Activated CD8-positive, alpha-beta memory T cell treated with anti-CD3 and anti-CD28 coated beads, Interleukin-2, amount 50 U/mL, for 48 hours (primary cell): Measurements from ENCODE around the gene OSBPL8.

Experiments
- DNase-seq: peaks from one replicate; pipeline ENCODE4 v3.0.0-alpha.2; 2020

OSBPL8 gene

DNA sequence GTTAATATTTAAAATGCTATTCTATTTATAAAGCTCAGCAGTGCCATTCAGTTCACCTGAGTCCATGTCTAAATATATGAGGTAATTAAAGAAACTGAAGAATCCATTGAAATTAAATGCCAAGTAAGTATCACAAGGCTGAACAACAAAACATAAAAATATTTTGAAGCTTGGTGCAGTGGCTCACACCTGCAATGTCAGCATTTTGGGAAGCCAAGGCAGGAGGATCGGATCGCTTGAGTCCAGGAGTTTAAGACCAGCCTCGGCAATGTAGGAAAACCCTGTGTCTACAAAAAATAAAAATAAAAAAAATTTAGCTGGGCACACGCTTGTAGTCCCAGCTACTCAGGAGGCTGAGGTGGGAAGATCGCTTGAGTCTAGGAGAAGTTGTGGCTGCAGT lies 101.8 kb downstream of the OSBPL8 start:
- no peak for DNase-seq

DNA sequence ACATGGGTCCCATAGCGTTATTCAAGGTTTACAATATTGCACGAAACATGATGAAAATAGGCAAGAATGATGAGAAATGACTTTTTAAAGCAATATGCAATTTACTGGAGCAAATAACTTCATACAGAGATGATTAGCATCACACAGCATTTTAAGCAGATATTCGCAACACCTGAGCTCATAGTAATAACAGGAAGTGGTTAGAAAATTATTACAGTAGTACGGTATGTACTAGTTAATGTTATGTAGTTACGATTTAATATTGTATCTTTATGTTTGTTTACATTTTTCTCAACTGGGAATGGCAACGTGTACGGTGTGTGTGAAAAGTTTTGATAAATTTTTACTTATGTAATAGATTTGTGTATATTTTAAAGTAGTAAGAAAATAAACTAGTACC lies 102.6 kb downstream of the OSBPL8 start:
- DNase-seq, result no peak

DNA sequence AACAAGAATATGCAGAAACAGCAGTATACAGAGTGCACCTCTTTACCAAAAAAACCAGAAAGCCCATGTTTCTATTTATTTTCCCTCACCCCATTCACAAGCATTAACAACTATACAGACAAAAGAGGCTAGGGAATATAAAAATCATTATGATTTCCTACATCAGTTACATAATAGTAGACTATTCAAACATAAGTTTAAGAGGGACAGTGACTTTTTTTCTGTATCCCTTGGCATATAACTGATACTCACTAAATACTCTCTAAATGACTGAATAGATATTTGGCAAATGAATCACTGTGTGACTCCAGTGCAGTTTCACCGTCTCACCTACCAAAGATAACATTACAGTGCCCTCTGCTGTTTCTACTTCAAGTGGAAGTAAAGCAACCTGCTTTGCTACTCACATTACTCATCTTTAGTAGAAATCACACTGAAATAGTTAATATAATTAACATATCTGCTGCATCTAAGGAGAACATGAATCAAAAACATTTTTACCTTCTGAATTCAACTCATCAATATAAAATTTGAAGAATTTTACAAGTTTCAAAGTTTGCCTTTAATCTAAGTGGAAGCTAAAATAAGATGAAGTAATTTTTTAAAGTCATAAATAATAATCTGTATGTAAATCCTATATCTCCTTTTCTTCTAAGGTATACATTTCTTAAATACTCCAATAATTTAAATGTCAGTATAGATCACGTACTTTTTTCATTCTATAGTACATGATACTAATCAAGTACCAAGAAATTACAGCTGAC lies 103.8 kb downstream of the OSBPL8 start:
- DNase-seq, result no peak

DNA sequence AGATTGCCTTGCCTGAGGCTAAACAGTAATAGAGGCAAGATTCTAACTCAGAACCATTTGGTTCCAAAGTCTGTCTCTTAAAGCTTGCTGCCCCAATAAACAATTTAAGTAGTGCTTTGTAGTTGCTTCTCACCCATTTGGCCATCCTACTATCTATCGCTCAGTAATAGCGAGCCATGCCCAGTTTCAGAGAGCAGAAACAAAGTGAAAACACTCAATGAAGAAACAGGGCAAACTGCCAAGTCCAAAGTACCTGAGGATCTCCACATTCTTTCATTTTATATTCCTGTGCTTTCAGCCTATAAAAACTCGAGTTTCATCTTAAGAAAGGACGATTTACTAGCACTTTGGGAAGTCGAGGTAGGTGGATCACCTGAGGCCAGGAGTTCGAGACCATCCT lies 108.0 kb downstream of the OSBPL8 start:
- no peak for DNase-seq

GRCh38 chr12:76450690-76451089 lies 108.9 kb downstream of the OSBPL8 start:
- no peak for DNase-seq

DNA sequence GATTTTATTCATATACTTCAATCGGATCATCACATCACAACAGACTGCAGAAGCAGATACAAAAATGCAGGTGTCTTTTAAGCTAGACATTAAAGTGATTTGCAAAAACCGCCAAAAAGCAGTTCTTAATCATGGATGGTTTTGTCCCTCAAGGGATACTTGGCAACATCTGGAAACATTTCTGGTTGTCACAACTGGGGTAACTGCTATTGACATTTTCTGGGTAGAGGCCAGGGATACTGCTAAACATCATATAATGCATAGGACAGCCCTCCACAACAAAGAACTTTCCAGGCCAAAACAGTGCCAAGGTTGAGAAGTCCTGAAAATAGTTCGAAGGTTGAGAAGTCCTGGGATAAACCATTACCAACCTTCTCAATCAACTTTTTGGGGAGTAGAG lies 109.6 kb downstream of the OSBPL8 start:
- DNase-seq, result no peak

DNA sequence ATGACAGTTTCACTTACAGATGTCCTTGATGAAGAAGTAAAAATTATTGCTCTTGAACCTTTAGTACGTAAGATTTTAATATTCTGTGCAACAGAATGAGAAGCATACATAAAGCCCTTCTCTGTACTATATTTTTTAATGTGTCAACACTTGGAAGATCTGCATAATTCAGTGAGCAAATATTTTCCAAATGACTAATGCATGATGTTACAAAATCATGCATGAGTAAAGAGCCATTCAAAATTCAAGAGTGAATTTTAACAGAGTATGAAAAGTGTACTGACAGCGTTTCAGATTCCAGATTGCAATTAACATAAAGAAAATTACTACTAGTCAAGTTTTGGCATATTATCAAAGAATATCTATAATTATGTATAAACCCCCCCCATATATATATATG lies 110.0 kb downstream of the OSBPL8 start:
- no peak for DNase-seq

GRCh38 chr12:76449016-76449415 lies 110.6 kb downstream of the OSBPL8 start:
- no peak for DNase-seq

DNA sequence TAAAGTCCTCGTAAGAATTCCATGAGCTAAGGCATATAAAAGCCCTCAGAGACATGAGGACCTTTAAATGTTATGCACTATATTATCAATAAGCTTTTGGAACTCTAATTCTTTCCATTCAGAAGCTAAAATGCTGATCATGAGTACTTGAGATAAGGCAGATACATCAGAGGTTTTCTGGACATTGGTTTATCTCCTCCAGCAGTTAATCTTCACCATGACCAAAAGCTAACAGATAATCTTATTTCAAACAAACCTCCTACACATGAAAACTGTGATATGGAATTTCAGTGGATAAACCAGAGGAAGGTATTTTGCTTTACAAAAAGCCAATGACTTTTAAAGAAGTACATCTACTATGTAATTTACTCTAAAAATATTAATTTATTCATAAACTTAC lies 113.5 kb downstream of the OSBPL8 start:
- DNase-seq, result no peak

GRCh38 chr12:76445462-76445861 lies 114.1 kb downstream of the OSBPL8 start:
- no peak for DNase-seq

- DNase-seq, result no peak
Observed at GRCh38 chr12:76444408-76444984, 115.1 kb downstream of the OSBPL8 start.

- no peak for DNase-seq
Observed at GRCh38 chr12:76441016-76441415, 118.6 kb downstream of the OSBPL8 start.

DNA sequence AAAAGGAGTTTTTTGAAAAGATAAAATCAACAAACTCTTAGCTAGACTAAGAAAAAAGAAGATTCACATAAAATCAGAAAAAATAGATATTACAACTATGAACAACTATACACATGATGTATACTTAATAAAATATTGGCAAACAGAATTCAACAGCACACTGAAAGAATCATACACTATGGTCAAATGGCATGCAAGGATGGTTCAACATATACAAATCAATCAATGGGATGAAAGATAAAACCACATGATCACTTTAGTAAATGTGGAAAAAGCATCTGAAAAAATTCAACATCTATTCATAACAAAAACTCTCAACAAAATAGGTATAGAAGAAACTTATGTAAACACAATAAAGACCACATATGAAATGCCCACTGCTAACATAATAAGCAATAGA lies 126.8 kb downstream of the OSBPL8 start:
- no peak for DNase-seq

DNA sequence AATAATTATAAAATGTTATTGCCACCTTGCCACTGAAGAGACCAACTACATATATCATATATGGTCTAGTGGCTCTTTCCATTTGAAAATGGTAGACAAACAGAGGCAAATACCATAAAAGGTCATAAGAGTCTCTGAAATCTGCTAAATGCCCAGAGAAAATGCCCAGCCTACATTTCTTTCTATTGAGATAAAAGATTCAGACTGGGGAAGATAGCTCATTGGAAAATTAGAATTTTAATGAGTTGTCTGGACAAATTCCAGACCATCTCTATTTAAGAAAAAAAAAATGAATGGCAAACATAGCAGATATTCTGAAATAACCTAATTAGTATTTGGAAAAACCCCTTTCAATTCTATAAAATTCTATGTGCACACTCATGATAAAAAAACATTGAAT lies 131.5 kb downstream of the OSBPL8 start:
- no peak for DNase-seq

GRCh38 chr12:76426160-76426559 lies 133.4 kb downstream of the OSBPL8 start:
- DNase-seq, result no peak

GRCh38 chr12:76424941-76425340 lies 134.6 kb downstream of the OSBPL8 start:
- no peak for DNase-seq

DNA sequence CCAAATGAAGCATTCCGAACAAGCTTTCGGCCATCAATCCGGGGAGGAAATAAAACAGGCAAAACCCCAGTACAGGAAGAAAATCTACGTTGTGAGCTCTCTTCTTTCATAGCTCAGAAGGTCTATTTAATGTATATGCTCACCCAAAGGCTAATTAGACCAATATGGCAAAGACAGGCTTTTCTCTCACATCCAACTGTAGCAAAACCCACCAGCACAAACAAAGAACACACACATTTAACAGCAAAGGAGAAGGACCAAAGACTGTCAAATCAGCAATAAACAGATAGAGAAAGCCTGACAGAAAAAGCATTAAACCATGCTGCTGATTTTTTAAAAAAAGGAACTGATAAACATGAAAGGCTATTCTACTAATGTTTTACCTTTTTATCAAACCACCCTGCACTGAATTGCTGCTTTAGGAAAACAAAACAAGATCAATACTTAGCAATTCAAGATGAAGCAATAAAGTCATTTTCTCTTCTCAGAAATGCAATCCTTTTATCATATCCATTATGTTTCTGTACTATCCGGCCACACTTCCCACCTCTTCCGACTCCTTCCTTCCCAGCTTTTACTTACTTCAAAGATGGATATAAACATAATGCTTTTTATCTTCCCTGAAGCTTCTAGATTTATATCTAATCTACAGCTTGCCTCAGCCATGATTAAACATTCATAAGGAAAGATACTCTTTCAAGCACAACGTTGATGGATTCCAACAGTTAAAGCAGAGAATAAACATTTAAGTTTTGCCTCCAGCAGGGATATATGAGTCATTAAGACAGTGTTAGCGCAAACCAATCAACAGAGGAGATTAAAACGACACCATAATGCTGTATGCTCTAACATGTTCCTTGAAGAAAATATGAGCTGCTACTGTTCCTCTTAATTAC lies 136.8 kb downstream of the OSBPL8 start:
- DNase-seq, result no peak

GRCh38 chr12:76422154-76422542 lies 137.4 kb downstream of the OSBPL8 start:
- no peak for DNase-seq

DNA sequence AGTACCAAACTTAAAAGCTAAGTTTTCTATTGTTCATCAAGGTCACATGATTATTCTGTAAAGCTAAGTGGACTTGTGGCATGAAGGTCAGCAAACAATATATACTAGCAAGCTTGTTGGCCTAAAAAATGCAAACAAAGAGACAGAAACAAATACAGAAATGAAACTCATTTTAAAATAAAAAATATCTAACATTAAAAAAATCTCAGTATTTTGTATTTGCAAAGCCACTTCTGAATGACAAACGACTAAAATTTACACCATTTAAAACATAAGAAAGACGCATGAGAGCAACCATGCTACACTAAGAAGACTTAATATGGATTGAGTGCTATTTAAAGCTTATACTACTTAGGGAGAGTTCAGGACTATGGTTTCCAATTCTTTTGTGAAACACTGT lies 138.5 kb downstream of the OSBPL8 start:
- no peak for DNase-seq

DNA sequence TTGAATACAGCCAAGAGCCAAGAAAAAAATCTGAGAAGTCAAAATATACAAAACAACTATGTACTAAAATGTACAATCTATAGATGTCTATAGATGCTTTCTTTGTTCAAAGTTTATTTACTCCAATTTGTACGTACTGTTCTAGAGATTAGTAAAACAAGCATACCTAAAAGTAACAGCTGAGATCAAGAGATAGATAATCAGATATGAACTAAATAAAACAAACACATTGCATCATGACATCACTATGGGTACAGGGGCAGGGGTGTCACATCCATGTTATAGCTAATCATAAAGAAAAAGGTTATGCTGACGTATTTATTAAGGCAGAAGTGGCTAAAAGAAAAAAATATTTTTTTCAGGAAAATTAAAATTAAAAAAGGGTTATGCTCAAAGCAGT lies 139.3 kb downstream of the OSBPL8 start:
- no peak for DNase-seq

DNA sequence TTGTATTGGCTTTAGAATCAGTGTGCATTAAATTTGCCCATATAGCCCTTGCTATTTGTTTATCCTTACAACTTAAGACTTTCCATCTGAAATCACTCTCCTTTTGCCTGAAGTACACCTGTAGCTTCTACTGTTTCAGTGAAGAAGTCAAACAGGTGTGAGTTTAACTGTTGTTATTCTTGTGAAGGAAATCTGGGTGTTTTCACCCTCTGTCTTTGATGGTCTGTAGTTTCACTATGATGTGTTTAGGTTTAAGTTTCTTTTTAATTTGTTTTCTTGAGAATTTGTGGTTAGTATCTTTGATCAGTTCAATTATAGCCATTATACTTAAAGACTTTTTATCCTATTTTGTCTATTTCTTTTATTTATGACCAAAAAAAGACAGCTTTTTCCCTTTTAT lies 142.5 kb downstream of the OSBPL8 start:
- no peak for DNase-seq

GRCh38 chr12:76413121-76413520 lies 146.4 kb downstream of the OSBPL8 start:
- DNase-seq, result no peak

GRCh38 chr12:76410781-76411180 lies 148.8 kb downstream of the OSBPL8 start:
- DNase-seq, result no peak

GRCh38 chr12:76410371-76410770 lies 149.2 kb downstream of the OSBPL8 start:
- no peak for DNase-seq
